K562 (cell line): ENCODE measurements around the gene EPO. TPM values are rescaled to one million over a fixed set of nuclear protein-coding genes. Genes with fewer than 3 reads are reported as not detected.

Source experiments
- CREB1 ChIP-seq, 2 experiments: sonication (generic) in 1 of 2; formaldehyde crosslinking in 1 of 2; IDR thresholded peaks; 2 replicates each; pipeline versions ENCODE4 v1.6.1 to v1.8.0; 2012 to 2022; ENCODE audit warnings: inconsistent platforms in 1 of 2, mild to moderate bottlenecking in 1 of 2, missing genetic modification reagents in 1 of 2, moderate library complexity in 1 of 2
- CREM ChIP-seq: IDR thresholded peaks from 2 replicates; pipeline ENCODE4 v1.6.1; 2014; ENCODE audit warnings: antibody characterized with exemption, low read depth
- ETV1 ChIP-seq: fragments of 450-650 bp; conservative IDR thresholded peaks from 2 replicates; pipeline ENCODE4 v1.6.1; 2016; ENCODE audit warnings: missing genetic modification characterization, control low read depth, low read depth, missing compliant biosample characterization
- HNRNPK ChIP-seq: fragments of 200-400 bp; formaldehyde crosslinking; IDR thresholded peaks from one replicate; pipeline ENCODE4 v1.6.1; 2018; ENCODE audit warnings: mild to moderate bottlenecking, low read depth, low read length; ENCODE audit not compliant: poor library complexity, severe bottlenecking
- NFE2 ChIP-seq: IDR thresholded peaks from 2 replicates; pipeline ENCODE4 v1.6.1; 2014; ENCODE audit warnings: antibody characterized with exemption, low read depth
- NFIC ChIP-seq: fragments of 450-650 bp; IDR thresholded peaks from 2 replicates; pipeline ENCODE4 v1.6.1; 2017; ENCODE audit warnings: mild to moderate bottlenecking, inconsistent platforms
- NR2C2 ChIP-seq, 2 experiments: fragments of 200-800 bp in 1 of 2; sonication (Bioruptor generic) in 1 of 2; sonication (generic) in 1 of 2; formaldehyde crosslinking in 1 of 2; IDR thresholded peaks; 2 replicates each; pipeline versions ENCODE4 v1.6.1 to v1.8.0; 2016 to 2022; ENCODE audit warnings: mild to moderate bottlenecking in 1 of 2, missing compliant biosample characterization in 1 of 2, missing genetic modification characterization in 1 of 2, missing genetic modification reagents in 1 of 2
- RCOR1 ChIP-seq, 2 experiments: IDR thresholded peaks; 2 replicates each; pipeline ENCODE4 v1.6.1; 2012; ENCODE audit warnings: low read depth in 2 of 2, low read length in 2 of 2, borderline replicate concordance in 1 of 2, improper control_type of control experiment in 1 of 2
- SRSF7 ChIP-seq: fragments of 200-400 bp; formaldehyde crosslinking; optimal IDR thresholded peaks from 2 replicates; pipeline ENCODE3; 2017; ENCODE audit warnings: mild to moderate bottlenecking, low read depth, low read length
- TAF7 ChIP-seq: fragments of 450-650 bp; IDR thresholded peaks from 2 replicates; pipeline ENCODE4 v1.6.1; 2016; ENCODE audit warnings: missing genetic modification characterization, missing compliant biosample characterization
- TCF3 ChIP-seq: sonication (generic); formaldehyde crosslinking; IDR thresholded peaks from 2 replicates; pipeline ENCODE4 v1.4.0; 2020; ENCODE audit warnings: mild to moderate bottlenecking, missing genetic modification reagents
- TEAD4 ChIP-seq, 2 experiments: sonication (generic) in 1 of 2; formaldehyde crosslinking in 1 of 2; IDR thresholded peaks; 2 replicates each; pipeline versions ENCODE4 v1.6.1 to v1.8.0; 2012 to 2022; ENCODE audit warnings: borderline replicate concordance in 1 of 2, inconsistent platforms in 1 of 2, low read length in 1 of 2, mild to moderate bottlenecking in 1 of 2, missing genetic modification reagents in 1 of 2
- ZFP30 ChIP-seq: fragments of 250-450 bp; sonication (Bioruptor Pico); IDR thresholded peaks from 2 replicates; pipeline ENCODE4 v1.8.0; 2022; ENCODE audit warnings: moderate library complexity, mild to moderate bottlenecking, inconsistent platforms, borderline replicate concordance
- polyA plus RNA-seq, 8 experiments: library from polyadenylated mRNA; depleted of rRNA in 4 of 8; stranded (reverse) in 5 of 8; unstranded in 3 of 8; fragments of >200 nt; fragmentation: Nextera tagmentation in 2 of 8; fragmentation: Illumina TruSeq in 1 of 8; extraction: Ambion mirVana in 2 of 8; extraction: Trizol in 1 of 8; gene quantifications; 2 replicates each; pipeline versions ENCODE4 v1.2.1 to v1.2.3, GENCODE V29; 2011 to 2014; ENCODE audit warnings: inconsistent platforms in 1 of 8, missing spikeins in 1 of 8
- total RNA-seq, 7 experiments: library from RNA; depleted of rRNA in 6 of 7; stranded (reverse); fragments of >200 nt in 6 of 7; fragmentation: Illumina TruSeq in 2 of 7; extraction: Trizol in 2 of 7; gene quantifications; 2 replicates each; pipeline versions ENCODE4 v1.2.1 to v1.2.3, GENCODE V29; 2011 to 2021; ENCODE audit warnings: low replicate concordance in 1 of 7
- TF ChIP-seq, protein P1 (sequence below), 2 experiments: fragments of 450-650 bp; formaldehyde crosslinking in 1 of 2; IDR thresholded peaks; 2 replicates each; pipeline versions ENCODE4 v1.4.0 to v1.6.1; 2014 to 2020; ENCODE audit warnings: mild to moderate bottlenecking in 2 of 2, borderline replicate concordance in 1 of 2, low read depth in 1 of 2
- TF ChIP-seq, protein P2 (sequence below): IDR thresholded peaks from 3 replicates; pipeline ENCODE4 v1.6.1; 2011; ENCODE audit warnings: borderline replicate concordance, mild to moderate bottlenecking, moderate library complexity; ENCODE audit not compliant: insufficient read length; ENCODE audit errors: extremely low read depth

The EPO gene
- total and polyA plus RNA-seq, 9 of the 15 experiments (the other 6 are each of a cell fraction or from before 2014, with no cell fraction given): 0.06 to 0.41 (median 0.07) TPM; not detected in 6

DNA sequence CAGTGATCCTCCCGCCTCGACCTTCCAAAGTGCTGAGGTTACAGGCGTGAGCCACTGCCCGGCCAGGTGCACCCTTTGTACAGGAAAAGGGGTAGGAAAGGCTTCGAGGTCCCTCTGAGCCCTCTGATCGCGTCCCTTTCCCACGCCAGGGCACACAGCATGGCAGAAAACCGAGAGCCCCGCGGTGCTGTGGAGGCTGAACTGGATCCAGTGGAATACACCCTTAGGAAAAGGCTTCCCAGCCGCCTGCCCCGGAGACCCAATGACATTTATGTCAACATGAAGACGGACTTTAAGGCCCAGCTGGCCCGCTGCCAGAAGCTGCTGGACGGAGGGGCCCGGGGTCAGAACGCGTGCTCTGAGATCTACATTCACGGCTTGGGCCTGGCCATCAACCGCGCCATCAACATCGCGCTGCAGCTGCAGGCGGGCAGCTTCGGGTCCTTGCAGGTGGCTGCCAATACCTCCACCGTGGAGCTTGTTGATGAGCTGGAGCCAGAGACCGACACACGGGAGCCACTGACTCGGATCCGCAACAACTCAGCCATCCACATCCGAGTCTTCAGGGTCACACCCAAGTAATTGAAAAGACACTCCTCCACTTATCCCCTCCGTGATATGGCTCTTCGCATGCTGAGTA lies 13.5 kb upstream of the EPO start (continued):
- TF ChIP-seq NR2C2 (CRISPR knock-in tag; IDR thresholded peaks at IDR 0.05) (no peak), NR2C2 (tag; IDR thresholded peaks at IDR 0.05) (peak; percentile 35; the same call in 1 of the 2 replicates), SRSF7 (no peak), NFE2 (no peak), HNRNPK (no peak), TAF7 (tag) (no peak), CREM (no peak), RCOR1 (IDR thresholded peaks at IDR 0.05; ENCODE audit: borderline replicate concordance in 1 of 2, low read depth in 2 of 2, low read length in 2 of 2) (no peak), NFIC (peak; percentile 99), TEAD4 (IDR thresholded peaks at IDR 0.05; ENCODE audit: low read length) (peak; percentile 15; the same call in 1 of the 2 replicates), TEAD4 (CRISPR knock-in tag; IDR thresholded peaks at IDR 0.05; ENCODE audit: borderline replicate concordance) (no peak), TCF3 (CRISPR knock-in tag) (no peak), ZFP30 (CRISPR knock-in tag) (no peak), CREB1 (IDR thresholded peaks at IDR 0.05) (0 out of 2 replicates have a peak, but pooled peaks have one; percentile 32), CREB1 (CRISPR knock-in tag; IDR thresholded peaks at IDR 0.05) (0 out of 2 replicates have a peak, but pooled peaks have one; percentile 8), ETV1 (tag) (no peak)
- TF ChIP-seq, protein P1, sequence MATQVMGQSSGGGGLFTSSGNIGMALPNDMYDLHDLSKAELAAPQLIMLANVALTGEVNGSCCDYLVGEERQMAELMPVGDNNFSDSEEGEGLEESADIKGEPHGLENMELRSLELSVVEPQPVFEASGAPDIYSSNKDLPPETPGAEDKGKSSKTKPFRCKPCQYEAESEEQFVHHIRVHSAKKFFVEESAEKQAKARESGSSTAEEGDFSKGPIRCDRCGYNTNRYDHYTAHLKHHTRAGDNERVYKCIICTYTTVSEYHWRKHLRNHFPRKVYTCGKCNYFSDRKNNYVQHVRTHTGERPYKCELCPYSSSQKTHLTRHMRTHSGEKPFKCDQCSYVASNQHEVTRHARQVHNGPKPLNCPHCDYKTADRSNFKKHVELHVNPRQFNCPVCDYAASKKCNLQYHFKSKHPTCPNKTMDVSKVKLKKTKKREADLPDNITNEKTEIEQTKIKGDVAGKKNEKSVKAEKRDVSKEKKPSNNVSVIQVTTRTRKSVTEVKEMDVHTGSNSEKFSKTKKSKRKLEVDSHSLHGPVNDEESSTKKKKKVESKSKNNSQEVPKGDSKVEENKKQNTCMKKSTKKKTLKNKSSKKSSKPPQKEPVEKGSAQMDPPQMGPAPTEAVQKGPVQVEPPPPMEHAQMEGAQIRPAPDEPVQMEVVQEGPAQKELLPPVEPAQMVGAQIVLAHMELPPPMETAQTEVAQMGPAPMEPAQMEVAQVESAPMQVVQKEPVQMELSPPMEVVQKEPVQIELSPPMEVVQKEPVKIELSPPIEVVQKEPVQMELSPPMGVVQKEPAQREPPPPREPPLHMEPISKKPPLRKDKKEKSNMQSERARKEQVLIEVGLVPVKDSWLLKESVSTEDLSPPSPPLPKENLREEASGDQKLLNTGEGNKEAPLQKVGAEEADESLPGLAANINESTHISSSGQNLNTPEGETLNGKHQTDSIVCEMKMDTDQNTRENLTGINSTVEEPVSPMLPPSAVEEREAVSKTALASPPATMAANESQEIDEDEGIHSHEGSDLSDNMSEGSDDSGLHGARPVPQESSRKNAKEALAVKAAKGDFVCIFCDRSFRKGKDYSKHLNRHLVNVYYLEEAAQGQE (IDR thresholded peaks at IDR 0.05; ENCODE audit: borderline replicate concordance): no peak
- TF ChIP-seq, protein P1 (CRISPR knock-in tag; IDR thresholded peaks at IDR 0.05; ENCODE audit: low read depth): 0 out of 2 replicates have a peak, but pooled peaks have one; percentile 13
- TF ChIP-seq, protein P2, sequence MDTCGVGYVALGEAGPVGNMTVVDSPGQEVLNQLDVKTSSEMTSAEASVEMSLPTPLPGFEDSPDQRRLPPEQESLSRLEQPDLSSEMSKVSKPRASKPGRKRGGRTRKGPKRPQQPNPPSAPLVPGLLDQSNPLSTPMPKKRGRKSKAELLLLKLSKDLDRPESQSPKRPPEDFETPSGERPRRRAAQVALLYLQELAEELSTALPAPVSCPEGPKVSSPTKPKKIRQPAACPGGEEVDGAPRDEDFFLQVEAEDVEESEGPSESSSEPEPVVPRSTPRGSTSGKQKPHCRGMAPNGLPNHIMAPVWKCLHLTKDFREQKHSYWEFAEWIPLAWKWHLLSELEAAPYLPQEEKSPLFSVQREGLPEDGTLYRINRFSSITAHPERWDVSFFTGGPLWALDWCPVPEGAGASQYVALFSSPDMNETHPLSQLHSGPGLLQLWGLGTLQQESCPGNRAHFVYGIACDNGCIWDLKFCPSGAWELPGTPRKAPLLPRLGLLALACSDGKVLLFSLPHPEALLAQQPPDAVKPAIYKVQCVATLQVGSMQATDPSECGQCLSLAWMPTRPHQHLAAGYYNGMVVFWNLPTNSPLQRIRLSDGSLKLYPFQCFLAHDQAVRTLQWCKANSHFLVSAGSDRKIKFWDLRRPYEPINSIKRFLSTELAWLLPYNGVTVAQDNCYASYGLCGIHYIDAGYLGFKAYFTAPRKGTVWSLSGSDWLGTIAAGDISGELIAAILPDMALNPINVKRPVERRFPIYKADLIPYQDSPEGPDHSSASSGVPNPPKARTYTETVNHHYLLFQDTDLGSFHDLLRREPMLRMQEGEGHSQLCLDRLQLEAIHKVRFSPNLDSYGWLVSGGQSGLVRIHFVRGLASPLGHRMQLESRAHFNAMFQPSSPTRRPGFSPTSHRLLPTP: no peak
